Daoy (cell line): ENCODE data around the gene FAM241A. TPM values are rescaled to one million over a fixed set of nuclear protein-coding genes. Genes with fewer than 3 reads are reported as not detected.

Source experiments
- DNase-seq: peaks from one replicate; pipeline ENCODE4 v3.0.0-alpha.2; 2015; ENCODE audit warnings: low read depth
- total RNA-seq: library from RNA; depleted of rRNA; stranded (reverse); fragments of >200 nt; shearing (Covaris generic); gene quantifications from 2 replicates; pipeline ENCODE4 v1.2.3, GENCODE V29; 2014; rRNA removed

Gene FAM241A
- total RNA-seq, 1 experiment from 2014 or later: 1.8 TPM

DNA sequence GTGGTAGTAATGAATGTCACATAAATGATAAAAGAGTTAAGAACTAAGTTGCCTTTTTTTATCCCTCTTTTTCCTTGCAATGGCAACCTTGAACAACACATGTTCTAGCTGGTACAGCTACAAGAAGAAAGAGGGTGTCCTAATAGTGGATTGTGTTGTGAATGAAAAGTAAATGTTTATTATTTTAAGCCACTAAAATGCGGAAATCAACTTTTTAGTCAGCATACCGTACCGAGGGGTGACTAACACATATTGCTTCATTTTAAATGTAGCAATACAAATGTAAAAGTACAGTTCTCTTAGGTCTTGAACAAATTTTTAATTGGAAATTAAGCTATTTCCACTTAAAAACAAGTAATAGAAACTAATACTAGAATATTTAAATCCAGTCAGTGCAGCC, 68.6 kb downstream of the FAM241A start:
- DNase-seq: peak; percentile 14

DNA sequence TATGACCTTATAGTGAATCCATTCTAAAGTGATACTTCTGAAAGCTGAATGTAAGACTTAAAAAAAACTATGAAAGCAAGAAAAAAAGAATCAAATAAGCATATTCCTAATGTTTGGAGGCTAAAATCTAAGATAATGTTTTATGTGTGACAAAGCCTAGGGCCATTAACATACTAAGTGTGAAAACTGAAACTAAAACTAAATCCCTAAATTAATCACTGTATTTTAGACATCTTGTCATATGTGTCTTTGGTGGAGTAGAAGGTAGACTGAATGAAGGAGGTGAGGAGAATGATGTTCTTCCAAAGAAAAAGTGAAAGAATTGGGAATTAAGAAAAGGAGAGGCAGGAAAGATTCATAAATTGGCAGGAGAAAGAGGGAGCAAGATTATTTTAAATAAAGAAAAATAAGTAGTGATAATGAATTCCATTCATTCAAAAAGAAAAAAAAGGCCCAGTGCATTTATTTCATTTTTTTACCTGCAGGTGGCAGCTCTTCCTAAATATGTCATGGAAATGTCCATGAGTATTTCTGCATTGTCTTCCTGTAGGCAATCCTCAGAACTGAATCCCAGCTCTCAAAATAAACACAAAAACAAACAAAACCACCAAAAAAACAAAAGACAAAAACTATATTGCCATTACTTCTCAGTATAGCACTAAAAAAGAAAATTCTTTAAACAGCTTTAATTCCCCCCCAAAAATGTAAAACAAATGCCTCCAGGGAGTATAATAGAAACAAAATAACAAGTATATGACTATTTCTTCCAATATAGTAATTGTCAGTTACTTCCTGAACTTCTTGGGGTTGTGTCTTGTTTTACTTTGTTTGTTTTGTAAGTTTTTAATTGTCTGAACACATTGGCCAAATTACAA, 69.4 kb downstream of the FAM241A start:
- DNase-seq: no peak

DNA sequence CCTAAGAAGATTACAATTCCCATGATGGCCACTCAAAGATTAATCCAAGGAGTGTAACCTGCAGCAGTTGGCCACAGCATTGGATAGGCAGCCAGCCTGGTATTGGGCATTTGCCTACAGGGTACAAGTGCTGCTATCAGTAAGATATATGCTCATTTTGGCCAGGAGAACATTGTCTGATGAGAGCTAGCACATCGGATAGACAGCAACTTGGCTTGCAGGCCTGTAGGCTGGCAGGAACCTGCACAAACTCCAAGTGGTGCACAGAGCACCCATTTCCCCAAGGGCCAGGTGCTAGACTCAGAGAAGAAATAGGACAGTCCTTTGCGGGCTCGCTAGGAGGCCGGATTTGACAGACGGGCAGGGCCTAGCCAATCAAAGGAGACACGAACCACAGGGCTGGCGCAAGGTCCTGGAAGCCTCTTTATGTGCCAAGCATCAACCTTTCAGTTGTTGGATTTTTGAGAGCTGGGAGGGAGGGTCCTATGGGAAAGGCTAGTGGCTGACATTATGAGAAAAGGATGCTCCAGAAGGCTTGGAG, 74.6 kb downstream of the FAM241A start:
- DNase-seq: no peak

DNA sequence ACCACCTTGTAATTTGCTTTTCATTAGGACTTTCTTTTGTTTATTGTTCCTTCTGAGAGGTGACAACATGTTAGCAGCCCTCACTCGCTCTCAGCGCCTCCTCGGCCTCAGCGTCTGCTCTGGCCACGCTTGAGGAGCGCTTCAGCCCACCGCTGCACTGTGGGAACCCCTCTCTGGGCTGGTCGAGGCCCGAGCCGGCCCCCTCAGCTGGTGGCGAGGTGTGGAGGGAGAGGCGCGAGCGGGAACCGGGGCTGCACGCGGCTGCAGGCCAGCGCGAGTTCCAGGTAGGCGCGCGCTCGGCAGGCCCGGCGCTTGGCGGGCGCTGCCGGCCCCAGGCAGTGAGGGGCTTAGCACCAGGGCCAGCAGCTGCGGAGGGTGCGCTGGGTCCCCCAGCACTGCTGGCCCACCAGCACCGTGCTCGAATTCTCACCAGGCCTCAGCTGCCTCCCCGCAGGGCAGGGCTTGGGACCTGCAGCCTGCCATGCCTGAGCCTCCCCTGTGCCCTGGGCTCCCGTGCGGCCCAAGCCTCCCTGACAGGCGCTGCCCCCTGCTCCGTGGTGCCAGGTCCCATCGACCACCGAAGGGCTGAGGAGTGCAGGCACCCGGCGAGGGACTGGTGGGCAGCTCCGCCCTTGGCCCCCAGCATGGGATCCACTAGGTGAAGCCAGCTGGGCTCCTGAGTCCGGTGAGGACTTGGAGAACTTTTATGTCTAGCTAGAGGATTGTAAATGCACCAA, 77.1 kb downstream of the FAM241A start:
- DNase-seq: no peak

DNA sequence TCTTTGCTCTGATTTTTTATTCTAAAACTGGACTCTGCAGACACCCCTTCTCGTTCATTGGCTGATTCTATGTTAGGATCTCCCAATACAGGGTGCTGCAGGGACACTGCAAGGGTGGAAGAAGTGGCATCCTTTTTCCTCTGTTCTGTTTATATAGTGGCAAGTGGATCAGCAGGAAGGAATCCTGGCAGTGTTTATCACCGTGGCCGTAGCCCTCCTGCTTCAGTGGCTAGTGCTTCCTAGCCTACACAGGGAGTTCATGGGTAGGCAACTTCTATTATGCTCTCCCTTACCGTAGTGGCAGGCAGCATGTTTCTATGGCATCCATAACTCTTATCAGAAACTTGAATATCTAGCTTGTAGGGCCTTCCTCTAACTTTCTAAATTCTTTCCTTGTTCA, 79.9 kb downstream of the FAM241A start:
- DNase-seq: no peak

DNA sequence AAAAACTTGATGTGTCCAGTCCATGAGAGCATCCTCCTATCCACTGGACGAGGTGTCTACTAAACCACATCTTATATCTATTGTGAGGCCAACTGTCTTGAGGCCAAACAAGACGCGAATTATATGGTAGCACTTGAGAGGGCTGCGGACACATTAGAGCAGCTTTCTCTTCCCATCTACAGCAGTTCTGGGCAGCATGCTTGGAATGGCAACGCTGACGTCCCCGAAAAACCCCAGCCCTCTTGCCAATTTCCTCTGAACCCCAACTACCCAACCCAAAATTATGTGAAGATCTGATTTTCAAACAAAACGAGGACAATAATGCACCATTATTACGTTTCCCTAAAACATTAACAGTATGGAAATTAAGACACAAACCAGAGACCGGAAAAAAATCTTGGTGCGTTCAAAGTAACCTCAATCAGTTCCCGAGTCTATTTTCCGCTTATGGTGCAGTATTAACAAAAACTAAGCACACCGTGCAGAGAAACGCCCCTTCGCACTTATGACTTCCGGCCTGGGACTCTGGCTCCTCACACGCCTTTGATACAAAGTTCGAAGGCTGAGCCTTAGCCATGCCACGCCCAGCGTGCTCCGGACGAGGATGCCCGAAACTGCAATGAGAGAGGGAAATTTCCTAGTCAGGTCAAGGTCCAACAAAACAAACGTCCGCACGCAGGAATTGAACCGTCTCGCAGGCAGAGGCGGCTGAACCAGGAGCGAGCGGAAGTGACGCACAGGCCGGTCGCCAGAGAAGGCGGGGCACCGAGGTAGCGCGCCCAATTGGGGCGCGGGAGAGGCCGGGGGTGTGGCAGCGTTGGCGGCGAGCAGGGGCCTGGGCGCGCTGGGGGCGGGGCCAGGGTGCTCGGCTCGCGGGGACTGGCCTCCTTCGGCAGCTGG, 85.9 kb downstream of the FAM241A start:
- peak; percentile 95 for DNase-seq

DNA sequence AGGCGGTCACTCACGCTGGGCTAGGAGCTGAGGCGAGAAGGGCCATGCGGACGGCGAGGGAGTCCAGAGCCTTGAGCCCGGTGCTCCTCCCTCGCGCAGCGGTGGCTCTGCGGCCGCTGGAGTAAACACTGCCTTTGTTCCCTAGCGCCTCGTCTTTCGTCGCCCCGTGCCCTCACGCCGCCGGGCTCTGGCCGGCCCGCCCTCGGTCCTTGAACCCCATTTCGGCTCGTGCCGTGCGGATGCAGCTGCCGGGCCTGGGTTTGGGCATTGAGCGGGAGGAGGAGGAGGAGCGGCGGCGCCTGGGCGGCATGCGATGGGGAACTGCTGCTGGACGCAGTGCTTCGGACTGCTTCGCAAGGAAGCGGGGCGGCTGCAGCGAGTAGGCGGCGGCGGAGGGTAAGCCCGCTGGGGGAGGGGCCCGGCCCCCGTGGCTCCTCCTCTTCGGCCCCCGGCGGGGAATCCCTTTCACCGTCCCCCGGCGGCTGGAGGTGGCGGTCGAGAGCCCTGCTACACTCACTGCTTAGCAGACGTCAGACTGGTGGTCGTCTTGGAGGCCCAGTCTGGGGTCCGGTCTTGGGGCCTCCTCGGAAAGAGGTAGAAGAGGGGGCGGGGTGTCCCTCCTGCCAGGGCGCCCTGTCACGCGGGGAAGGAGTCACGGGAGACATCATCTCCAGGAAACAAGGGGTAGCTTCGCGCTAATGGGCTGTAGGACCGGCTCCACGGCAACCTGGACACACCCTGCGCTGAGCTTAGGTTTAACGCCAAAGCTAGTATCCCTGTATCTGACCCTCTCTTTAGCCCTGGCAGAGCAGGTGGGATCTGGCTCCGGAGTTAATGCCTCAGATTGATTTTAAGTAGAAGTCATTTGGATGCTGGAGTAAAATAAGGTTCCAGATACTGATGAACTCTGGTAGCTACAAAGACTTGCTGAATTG, 86.8 kb downstream of the FAM241A start, which contains the start of gene AP1AR:
Gene AP1AR (plus strand): TSS at position 9 of the 935 bp plus-strand sequence. CDS start 305 bp downstream, at position 314.
- DNase-seq: peak; percentile 72

DNA sequence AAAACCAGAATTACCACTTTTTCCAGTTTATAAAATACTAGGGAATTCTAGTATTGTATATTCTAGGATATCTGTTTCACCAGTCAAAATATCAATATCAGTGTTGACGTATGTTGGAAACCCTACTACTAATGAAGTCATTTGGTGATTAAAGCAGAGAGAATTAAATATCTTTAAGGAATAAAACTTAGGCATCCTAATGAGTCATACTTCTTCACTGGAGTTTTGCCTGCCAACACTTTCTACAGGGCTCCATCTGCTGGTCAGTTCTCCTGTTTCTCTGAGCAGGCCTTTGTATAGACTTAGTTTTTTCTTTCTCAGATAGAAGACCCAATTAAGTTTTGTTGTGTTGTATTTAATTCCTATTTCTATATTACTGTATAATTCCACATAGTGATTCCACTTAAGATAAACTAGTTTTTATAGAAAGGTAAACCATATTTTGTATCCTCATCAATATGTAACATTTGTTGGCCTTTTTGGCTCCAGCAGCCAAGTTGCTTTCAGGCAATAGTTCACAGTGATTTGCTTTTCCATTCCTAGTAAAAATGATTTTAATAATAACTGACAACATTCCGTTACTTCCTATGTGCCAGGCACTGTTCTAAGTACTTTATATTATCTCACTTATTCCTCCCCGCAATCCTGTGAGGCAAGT, 89.8 kb downstream of the FAM241A start:
- peak; percentile 58 for DNase-seq

DNA sequence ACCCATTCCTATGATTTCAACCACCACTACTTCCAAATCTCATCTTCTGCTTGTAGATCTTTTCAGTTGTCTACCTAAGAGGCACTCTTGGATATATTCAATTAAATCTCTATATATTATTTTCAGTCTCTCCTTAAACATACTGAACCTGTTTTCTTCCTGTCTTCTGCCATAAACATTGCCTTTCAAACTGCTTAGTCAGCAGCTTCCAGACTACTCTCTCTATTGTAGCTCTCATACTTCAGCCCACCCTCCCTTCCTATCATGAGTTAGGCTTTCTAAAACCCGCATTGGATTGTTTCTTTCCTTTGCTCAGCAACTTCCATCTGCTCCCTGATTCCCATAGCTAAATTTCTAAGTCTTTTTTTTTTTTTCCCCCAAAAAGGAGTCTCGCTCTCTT, 90.8 kb downstream of the FAM241A start:
- DNase-seq: no peak

DNA sequence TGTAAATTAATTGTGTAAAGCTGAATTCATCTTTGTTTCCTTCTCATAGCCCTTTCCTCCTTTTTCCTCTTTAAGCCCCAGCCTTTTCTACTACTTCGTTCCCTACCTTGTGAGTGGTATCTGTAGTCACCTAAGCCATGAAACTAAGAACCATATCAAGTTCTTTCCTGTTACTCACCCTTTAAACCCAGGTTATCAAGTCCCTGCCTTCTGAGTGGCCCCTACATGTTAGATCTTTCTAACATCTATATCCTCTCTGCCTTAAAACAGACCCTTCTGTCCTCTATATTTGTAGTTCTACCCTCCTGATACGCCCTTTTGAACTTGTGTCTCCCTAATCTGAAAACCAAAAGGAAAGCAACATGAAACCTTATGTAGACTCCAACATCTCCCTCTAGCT, 93.6 kb downstream of the FAM241A start:
- DNase-seq: no peak

Other genes starting within 250 kb of the FAM241A start
- gene AP1AR, start 86.3 kb downstream of the FAM241A start, total RNA-seq: 19.7 and 20.2 TPM in 2 replicates
- gene TIFA, start 140.4 kb downstream of the FAM241A start, total RNA-seq: 4.9 and 6.3 TPM in 2 replicates
- 2.2 and 3.8 TPM in 2 replicates for gene ALPK1, start 151.9 kb downstream of the FAM241A start, total RNA-seq